Measurements from ENCODE around the gene AFF1.
A peak's percentile ranks its signal among the peaks of the same experiment; 100 is the strongest.

Gene AFF1

GRCh38 chr4:86934771-86935565 lies at the start of gene AFF1:
AFF1 (plus strand) TSS chr4:86935011; CDS start chr4:86948534, 13,523 bp downstream.
- DNase-seq: peak; percentile 77

GRCh38 chr4:86890790-86891189 lies 44.0 kb upstream of the AFF1 start:
- no peak for DNase-seq

- peak; percentile 62 for DNase-seq
Observed at GRCh38 chr4:86891762-86892635, 42.8 kb upstream of the AFF1 start, which contains the start of gene C4orf36. C4orf36 (minus strand) TSS chr4:86892422; CDS start chr4:86891520, 902 bp downstream.

GRCh38 chr4:86892636-86892960 lies 42.2 kb upstream of the AFF1 start:
- no peak for DNase-seq

GRCh38 chr4:86893136-86893535 lies 41.7 kb upstream of the AFF1 start:
- DNase-seq: no peak

- DNase-seq: no peak
Observed at GRCh38 chr4:86894455-86894854, 40.4 kb upstream of the AFF1 start.

GRCh38 chr4:86895692-86896488 lies 38.9 kb upstream of the AFF1 start:
- DNase-seq: peak; percentile 41

GRCh38 chr4:86896596-86896995 lies 38.2 kb upstream of the AFF1 start:
- DNase-seq: no peak

- DNase-seq: no peak
Observed at GRCh38 chr4:86898562-86898961, 36.2 kb upstream of the AFF1 start.

GRCh38 chr4:86901864-86902263 lies 32.9 kb upstream of the AFF1 start:
- no peak for DNase-seq

GRCh38 chr4:86908251-86908657 lies 26.6 kb upstream of the AFF1 start:
- DNase-seq: no peak

GRCh38 chr4:86909546-86910295 lies 25.1 kb upstream of the AFF1 start:
- DNase-seq: no peak

GRCh38 chr4:86910369-86910768 lies 24.4 kb upstream of the AFF1 start:
- DNase-seq: no peak

- DNase-seq: no peak
Observed at GRCh38 chr4:86910820-86911684, 23.8 kb upstream of the AFF1 start.

GRCh38 chr4:86916392-86916791 lies 18.4 kb upstream of the AFF1 start:
- no peak for DNase-seq

GRCh38 chr4:86917212-86918039 lies 17.4 kb upstream of the AFF1 start:
- no peak for DNase-seq

GRCh38 chr4:86918539-86919072 lies 16.2 kb upstream of the AFF1 start:
- DNase-seq: no peak

- no peak for DNase-seq
Observed at GRCh38 chr4:86919561-86920223, 15.1 kb upstream of the AFF1 start.

- DNase-seq: no peak
Observed at GRCh38 chr4:86921608-86922252, 13.1 kb upstream of the AFF1 start.

All from NCI-H1105 (cell line).